HEK293T (cell line): ENCODE results near the gene TPRA1.

Experiments
- ARNT ChIP-seq: fragments of 450-650 bp; IDR thresholded peaks from 2 replicates; pipeline ENCODE4 v1.6.1; 2017; ENCODE audit warnings: mild to moderate bottlenecking
- BHLHE40 ChIP-seq: fragments of 450-650 bp; IDR thresholded peaks from 2 replicates; pipeline ENCODE4 v1.6.1; 2016; ENCODE audit warnings: mild to moderate bottlenecking, moderate library complexity, borderline replicate concordance
- CTBP1 ChIP-seq: fragments of 450-650 bp; IDR thresholded peaks from 2 replicates; pipeline ENCODE4 v1.6.1; 2016; ENCODE audit warnings: borderline replicate concordance
- FOXA1 ChIP-seq: fragments of 450-650 bp; IDR thresholded peaks from 2 replicates; pipeline ENCODE4 v1.6.1; 2016; ENCODE audit warnings: mild to moderate bottlenecking
- FOXK2 ChIP-seq: fragments of 450-650 bp; IDR thresholded peaks from 2 replicates; pipeline ENCODE4 v1.6.1; 2016; ENCODE audit warnings: mild to moderate bottlenecking
- FOXM1 ChIP-seq: fragments of 450-650 bp; IDR thresholded peaks from 2 replicates; pipeline ENCODE4 v1.6.1; 2017; ENCODE audit warnings: mild to moderate bottlenecking, borderline replicate concordance
- NFRKB ChIP-seq: fragments of 450-650 bp; IDR thresholded peaks from 2 replicates; pipeline ENCODE4 v1.6.1; 2016; ENCODE audit warnings: mild to moderate bottlenecking, moderate library complexity
- SP1 ChIP-seq: fragments of 450-650 bp; IDR thresholded peaks from 2 replicates; pipeline ENCODE4 v1.6.1; 2017
- SUZ12 ChIP-seq: fragments of 450-650 bp; IDR thresholded peaks from 2 replicates; pipeline ENCODE4 v1.6.1; 2016; ENCODE audit warnings: mild to moderate bottlenecking
- ZNF384 ChIP-seq: fragments of 450-650 bp; IDR thresholded peaks from 2 replicates; pipeline ENCODE4 v1.6.1; 2016

DNA sequence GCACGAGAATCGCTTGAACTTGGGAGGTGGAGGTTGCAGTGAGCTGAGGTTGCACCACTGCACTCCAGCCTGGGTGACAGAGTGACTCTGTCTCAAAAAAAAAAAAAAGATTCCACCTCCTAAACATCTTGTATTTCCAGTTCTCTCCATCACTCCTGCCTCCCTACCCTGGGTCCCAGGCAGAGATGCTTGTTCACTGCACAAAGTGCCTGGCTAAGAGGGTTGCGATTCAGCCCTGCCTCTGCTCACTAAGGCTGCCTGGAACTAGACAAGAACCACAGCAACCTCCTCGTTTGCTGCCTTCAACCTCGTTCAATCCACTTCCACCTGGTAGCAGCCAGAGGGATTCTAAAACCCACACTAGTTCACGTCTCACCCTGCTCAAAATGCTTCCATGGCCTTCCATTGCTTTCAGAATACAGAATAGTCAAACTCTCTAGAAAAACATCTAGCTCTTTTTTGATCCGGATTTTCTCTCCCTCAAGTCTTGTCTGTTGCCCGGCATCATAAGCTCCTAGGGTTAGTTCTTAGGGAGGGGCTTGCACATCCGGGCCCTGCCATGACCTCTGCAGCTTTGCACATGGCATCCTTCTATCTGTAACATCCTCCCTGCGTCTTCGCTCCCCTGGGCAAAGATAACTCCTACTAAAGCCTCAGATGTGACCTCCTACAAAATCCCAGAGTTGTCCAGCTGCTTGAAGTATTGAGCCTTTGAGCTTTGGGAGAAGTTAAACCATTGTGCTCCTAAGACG is 6.7 kb upstream of the TPRA1 start:
- TF ChIP-seq ARNT, result no peak
- no peak for TF ChIP-seq FOXM1
- TF ChIP-seq FOXK2, result no peak
- no peak for TF ChIP-seq BHLHE40
- no peak for TF ChIP-seq SP1
- no peak for TF ChIP-seq ZNF384
- no peak for TF ChIP-seq SUZ12
- no peak for TF ChIP-seq FOXA1
- no peak for TF ChIP-seq NFRKB
- no peak for TF ChIP-seq CTBP1
